ENCODE measurements around the gene ST3GAL5. TPM values are rescaled to one million over a fixed set of nuclear protein-coding genes. Genes with fewer than 3 reads are reported as not detected.

ST3GAL5 gene
- total RNA-seq, 1 donor from 2014 or later, result 25.8 TPM

DNA sequence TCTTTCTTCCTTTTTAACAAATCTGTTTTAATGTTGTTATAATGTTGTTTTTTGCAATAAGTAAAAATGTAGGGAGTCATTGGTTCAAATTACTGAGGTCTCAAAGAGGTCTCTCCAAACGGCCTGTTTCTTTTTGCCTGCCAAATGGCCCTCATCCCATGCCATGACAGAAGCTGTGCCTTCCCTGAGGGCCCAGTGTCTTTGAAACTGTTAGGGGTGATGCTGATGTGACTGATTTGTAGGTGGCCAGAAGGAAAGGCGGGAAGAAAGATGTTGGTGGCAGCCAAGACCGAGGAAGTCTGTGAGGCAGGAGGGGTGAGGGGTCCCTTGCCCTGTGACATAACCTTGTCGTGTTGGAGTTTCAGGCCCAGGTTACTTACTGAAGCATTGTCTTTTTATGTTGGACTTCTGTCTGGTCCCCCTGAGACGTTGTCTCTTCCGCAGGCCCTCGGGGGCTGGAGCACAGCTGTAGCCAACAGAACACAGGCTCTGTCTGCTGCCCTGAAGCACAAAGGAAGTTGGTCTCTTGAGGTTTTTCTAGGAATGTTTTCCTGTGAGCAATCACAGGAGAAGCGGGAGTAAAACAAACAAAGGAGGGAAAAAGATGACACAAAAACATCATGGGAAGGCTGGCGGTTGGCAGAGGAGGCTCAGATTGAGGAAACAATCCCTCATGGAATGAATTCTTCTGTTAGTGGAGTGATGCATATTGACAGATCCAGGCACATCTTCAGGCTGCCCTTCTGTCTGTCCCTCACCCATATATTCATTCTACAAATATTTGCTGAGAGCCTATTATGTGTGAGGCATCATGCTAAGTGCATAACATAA is 4.9 kb upstream of the ST3GAL5 start:
- Mint-ChIP-seq H3K27me3 (ENCODE audit: low read depth) (no peaks in the 10 kb centered on the region), H3K4me3 (no peak overlapping the region), H3K4me1 (peaks cover 34% of the 10 kb centered on the region), H3K36me3 (peaks cover 7% of the 10 kb centered on the region), H3K27ac (peak overlapping the region; percentile 77), H3K9me3 (peaks cover 18% of the 10 kb centered on the region)
- no peak for DNase-seq (ENCODE audit: low spot score in 2 of 2, unreplicated experiment in 2 of 2)
- TF ChIP-seq, protein P1, sequence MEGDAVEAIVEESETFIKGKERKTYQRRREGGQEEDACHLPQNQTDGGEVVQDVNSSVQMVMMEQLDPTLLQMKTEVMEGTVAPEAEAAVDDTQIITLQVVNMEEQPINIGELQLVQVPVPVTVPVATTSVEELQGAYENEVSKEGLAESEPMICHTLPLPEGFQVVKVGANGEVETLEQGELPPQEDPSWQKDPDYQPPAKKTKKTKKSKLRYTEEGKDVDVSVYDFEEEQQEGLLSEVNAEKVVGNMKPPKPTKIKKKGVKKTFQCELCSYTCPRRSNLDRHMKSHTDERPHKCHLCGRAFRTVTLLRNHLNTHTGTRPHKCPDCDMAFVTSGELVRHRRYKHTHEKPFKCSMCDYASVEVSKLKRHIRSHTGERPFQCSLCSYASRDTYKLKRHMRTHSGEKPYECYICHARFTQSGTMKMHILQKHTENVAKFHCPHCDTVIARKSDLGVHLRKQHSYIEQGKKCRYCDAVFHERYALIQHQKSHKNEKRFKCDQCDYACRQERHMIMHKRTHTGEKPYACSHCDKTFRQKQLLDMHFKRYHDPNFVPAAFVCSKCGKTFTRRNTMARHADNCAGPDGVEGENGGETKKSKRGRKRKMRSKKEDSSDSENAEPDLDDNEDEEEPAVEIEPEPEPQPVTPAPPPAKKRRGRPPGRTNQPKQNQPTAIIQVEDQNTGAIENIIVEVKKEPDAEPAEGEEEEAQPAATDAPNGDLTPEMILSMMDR (IDR thresholded peaks at IDR 0.05; ENCODE audit: unreplicated experiment), result no peak

- H3K9me3 Mint-ChIP-seq, result peaks cover 11% of the 10 kb centered on the region
- H3K4me1 Mint-ChIP-seq, result peaks cover 42% of the 10 kb centered on the region
- peaks cover 6% of the 10 kb centered on the region for H3K36me3 Mint-ChIP-seq
- no peak overlapping the region for H3K4me3 Mint-ChIP-seq
- TF ChIP-seq, protein P1 (IDR thresholded peaks at IDR 0.05; ENCODE audit: unreplicated experiment), result no peak
- H3K27ac Mint-ChIP-seq, result no peak overlapping the region
- no peak for DNase-seq (ENCODE audit: low spot score in 2 of 2, unreplicated experiment in 2 of 2)
- H3K27me3 Mint-ChIP-seq (ENCODE audit: low read depth), result no peaks in the 10 kb centered on the region
Measured at GRCh38 chr2:85892216-85892944, 3.6 kb upstream of the ST3GAL5 start.

- no peak for DNase-seq (ENCODE audit: low spot score in 2 of 2, unreplicated experiment in 2 of 2)
- H3K4me3 Mint-ChIP-seq, result peak overlapping the region; percentile 52
- no peaks in the 10 kb centered on the region for H3K27me3 Mint-ChIP-seq (ENCODE audit: low read depth)
- peak overlapping the region; percentile 88 for H3K27ac Mint-ChIP-seq
- H3K9me3 Mint-ChIP-seq, result peaks cover 8% of the 10 kb centered on the region
- TF ChIP-seq, protein P1 (IDR thresholded peaks at IDR 0.05; ENCODE audit: unreplicated experiment), result no peak
- peaks cover 57% of the 10 kb centered on the region for H3K4me1 Mint-ChIP-seq
- H3K36me3 Mint-ChIP-seq, result peaks cover 6% of the 10 kb centered on the region
Measured at GRCh38 chr2:85890522-85891176, 1.9 kb upstream of the ST3GAL5 start.

GRCh38 chr2:85889627-85890281 is 964 bp upstream of the ST3GAL5 start:
- TF ChIP-seq, protein P1 (IDR thresholded peaks at IDR 0.05; ENCODE audit: unreplicated experiment), result no peak
- Mint-ChIP-seq H3K4me3 (peak overlapping the region; percentile 90), H3K4me1 (peaks cover 63% of the 10 kb centered on the region), H3K9me3 (peaks cover 3% of the 10 kb centered on the region), H3K27me3 (ENCODE audit: low read depth) (no peaks in the 10 kb centered on the region), H3K27ac (peak overlapping the region; percentile 96), H3K36me3 (peaks cover 2% of the 10 kb centered on the region)
- DNase-seq (ENCODE audit: low spot score in 2 of 2, unreplicated experiment in 2 of 2), result no peak

DNA sequence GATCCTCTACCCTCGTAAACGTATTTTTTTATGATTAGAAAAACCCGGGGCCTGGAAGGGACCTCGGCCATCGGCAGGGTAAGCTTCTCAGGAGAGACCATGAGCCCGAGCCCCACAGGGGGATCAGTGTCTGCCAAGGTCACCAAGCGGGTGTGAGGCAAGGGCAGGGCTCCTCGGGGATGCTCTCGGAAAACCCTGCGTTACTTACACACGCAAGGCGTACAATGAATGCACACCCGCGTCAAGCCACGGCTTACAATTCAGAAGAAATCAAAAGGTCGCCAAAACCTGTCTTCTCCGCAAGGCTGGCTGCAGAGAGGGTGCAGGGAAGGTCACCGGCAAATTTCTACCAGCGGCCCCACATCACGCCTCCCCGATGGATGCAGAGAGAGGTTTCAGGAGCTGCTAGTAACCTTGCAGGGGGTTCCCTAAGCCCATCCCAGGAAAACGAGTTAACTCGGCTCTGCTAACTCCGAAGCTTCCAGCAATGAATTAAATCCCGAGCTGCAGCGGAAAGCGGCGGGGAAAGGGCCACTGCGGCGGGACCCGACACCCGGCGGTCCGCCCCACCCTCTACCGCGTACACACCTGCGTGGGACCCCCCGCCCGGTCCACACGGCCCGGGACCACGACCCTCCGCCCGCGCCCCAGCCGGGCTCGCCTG is 638 bp downstream of the ST3GAL5 start:
- Mint-ChIP-seq H3K27me3 (ENCODE audit: low read depth) (no peaks in the 10 kb centered on the region), H3K27ac (peak overlapping the region; percentile 88), H3K4me3 (peak overlapping the region; percentile 73), H3K36me3 (peaks cover 4% of the 10 kb centered on the region), H3K9me3 (no peaks in the 10 kb centered on the region), H3K4me1 (peaks cover 58% of the 10 kb centered on the region)
- peak in 1 of 2 experiments; percentile 45 for DNase-seq (ENCODE audit: low spot score in 2 of 2, unreplicated experiment in 2 of 2)
- TF ChIP-seq, protein P1 (IDR thresholded peaks at IDR 0.05; ENCODE audit: unreplicated experiment), result no peak

All from mesothelial cell of epicardium (in vitro differentiated cells).